Ishikawa (cell line): ENCODE data around the gene VPS41.

ENCODE experiments used
- EGR1 ChIP-seq: IDR thresholded peaks from 2 replicates; pipeline ENCODE4 v1.6.1; 2012
- EP300 ChIP-seq: IDR thresholded peaks from 2 replicates; pipeline ENCODE4 v1.6.1; 2012; ENCODE audit warnings: borderline replicate concordance

DNA sequence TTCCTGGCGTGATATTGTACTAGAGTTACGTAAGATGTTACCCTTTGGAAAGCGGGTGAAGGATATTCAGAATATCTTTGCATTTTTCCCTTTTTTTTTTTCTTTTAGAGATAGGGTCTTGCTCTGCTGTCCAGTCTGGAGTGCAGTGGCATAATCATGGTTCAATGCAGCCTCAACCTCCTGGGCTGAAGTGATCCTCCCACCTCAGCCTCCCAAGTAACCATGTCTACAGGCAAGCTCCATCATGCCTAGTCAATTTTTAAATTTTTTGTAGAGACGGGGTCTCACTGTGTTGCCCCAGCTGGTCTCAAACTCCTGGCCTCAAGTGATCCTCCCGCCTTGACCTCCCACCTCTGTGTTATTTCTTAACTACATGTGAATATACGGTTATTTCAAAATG, 18.4 kb downstream of the VPS41 start:
- TF ChIP-seq EP300 (no peak), EGR1 (no peak)
